A673 (cell line): ENCODE measurements around the gene NAA38. TPM values are rescaled to one million over a fixed set of nuclear protein-coding genes. Genes with fewer than 3 reads are reported as not detected.

Experiments
- BruUV-seq: library from RNA; stranded (reverse); fragments of 400-500 nt; replicated peaks from 2 replicates; lab custom pipeline; 2021; lab: Mats Ljungman, UMichigan
- CTCF ChIA-PET: fragments of 300-600 bp; sonication (Branson Sonifier 250); formaldehyde crosslinking; loops from one replicate; lab custom pipeline; 2022; ENCODE audit warnings: antibody characterized with exemption; lab: Charles Lee
- POLR2A ChIA-PET: fragments of 300-600 bp; sonication (Branson Sonifier 250); formaldehyde crosslinking; loops from one replicate; lab custom pipeline; 2022; ENCODE audit warnings: antibody characterized with exemption; ENCODE audit not compliant: low non-redundant PET; lab: Charles Lee
- DNase-seq: peaks from one replicate; pipeline ENCODE4 v3.0.0-alpha.2; 2015; ENCODE audit warnings: low spot score
- H3K27ac ChIP-seq: fragments of 200-600 bp; sonication (generic); 2 replicates; pipeline ENCODE4 v1.5.1; 2016; ENCODE audit warnings: mixed run types, low read depth, mild to moderate bottlenecking, mixed read lengths, antibody characterized with exemption, low read length; ENCODE audit not compliant: poor library complexity, severe bottlenecking
- H3K27me3 ChIP-seq: fragments of 200-600 bp; sonication (generic); replicated peaks from 2 replicates; pipeline ENCODE4 v1.6.1; 2017; ENCODE audit warnings: mixed run types, low read depth, mild to moderate bottlenecking, mixed read lengths, antibody characterized with exemption, low read length; ENCODE audit not compliant: insufficient read depth, poor library complexity
- H3K36me3 ChIP-seq: fragments of 200-600 bp; sonication (generic); 2 replicates; pipeline ENCODE4 v1.6.1; 2016; ENCODE audit warnings: mixed run types, mild to moderate bottlenecking, mixed read lengths, antibody characterized with exemption, low read length; ENCODE audit not compliant: insufficient read depth, poor library complexity, severe bottlenecking
- H3K4me1 ChIP-seq: fragments of 200-600 bp; sonication (generic); 2 replicates; pipeline ENCODE4 v1.6.1; 2017; ENCODE audit warnings: mixed run types, mild to moderate bottlenecking, mixed read lengths, antibody characterized with exemption, low read length; ENCODE audit not compliant: insufficient read depth, poor library complexity, severe bottlenecking
- H3K4me3 ChIP-seq: fragments of 200-600 bp; sonication (generic); 2 replicates; pipeline ENCODE4 v1.5.1; 2016; ENCODE audit warnings: low read depth, mixed run types, mild to moderate bottlenecking, mixed read lengths, low read length; ENCODE audit not compliant: poor library complexity, severe bottlenecking
- H3K9me3 ChIP-seq: fragments of 200-600 bp; sonication (generic); 2 replicates; pipeline ENCODE4 v1.6.1; 2016; ENCODE audit warnings: mixed run types, low read depth, mild to moderate bottlenecking, mixed read lengths, antibody characterized with exemption, low read length; ENCODE audit not compliant: poor library complexity, severe bottlenecking
- EZH2 ChIP-seq: fragments of 200-600 bp; sonication (generic); IDR thresholded peaks from 2 replicates; pipeline ENCODE4 v1.6.1; 2017; ENCODE audit warnings: borderline replicate concordance, low read depth, mild to moderate bottlenecking, mixed read lengths, antibody characterized with exemption, low read length; ENCODE audit not compliant: poor library complexity, severe bottlenecking
- intact Hi-C: fragments of 100-400 bp; cut with micrococcal nuclease; formaldehyde crosslinking; loops from one replicate; pipeline ENCODE4 v1.10.0; 2022; ENCODE audit not compliant: unreplicated experiment
- total RNA-seq: library from RNA; stranded (reverse); gene quantifications from 2 replicates; pipeline ENCODE4 v1.2.3, GENCODE V29; 2021
- TF ChIP-seq, protein P1 (sequence below): fragments of 300-800, 200-600 bp; sonication (generic); conservative IDR thresholded peaks from 2 replicates; pipeline ENCODE4 v1.5.1; 2017; ENCODE audit warnings: low read depth, mild to moderate bottlenecking, antibody characterized with exemption, low read length, moderate library complexity, mixed read lengths

The NAA38 gene
- total RNA-seq, 1 experiment from 2014 or later = 64.3 TPM

GRCh38 chr17:7881276-7882054, 24.1 kb upstream of the NAA38 start:
- H3K9me3 ChIP-seq = no peaks in the 10 kb centered on the region
- POLR2A ChIA-PET = no interaction called here
- no peak overlapping the region for H3K4me3 ChIP-seq
- TF ChIP-seq, protein P1, sequence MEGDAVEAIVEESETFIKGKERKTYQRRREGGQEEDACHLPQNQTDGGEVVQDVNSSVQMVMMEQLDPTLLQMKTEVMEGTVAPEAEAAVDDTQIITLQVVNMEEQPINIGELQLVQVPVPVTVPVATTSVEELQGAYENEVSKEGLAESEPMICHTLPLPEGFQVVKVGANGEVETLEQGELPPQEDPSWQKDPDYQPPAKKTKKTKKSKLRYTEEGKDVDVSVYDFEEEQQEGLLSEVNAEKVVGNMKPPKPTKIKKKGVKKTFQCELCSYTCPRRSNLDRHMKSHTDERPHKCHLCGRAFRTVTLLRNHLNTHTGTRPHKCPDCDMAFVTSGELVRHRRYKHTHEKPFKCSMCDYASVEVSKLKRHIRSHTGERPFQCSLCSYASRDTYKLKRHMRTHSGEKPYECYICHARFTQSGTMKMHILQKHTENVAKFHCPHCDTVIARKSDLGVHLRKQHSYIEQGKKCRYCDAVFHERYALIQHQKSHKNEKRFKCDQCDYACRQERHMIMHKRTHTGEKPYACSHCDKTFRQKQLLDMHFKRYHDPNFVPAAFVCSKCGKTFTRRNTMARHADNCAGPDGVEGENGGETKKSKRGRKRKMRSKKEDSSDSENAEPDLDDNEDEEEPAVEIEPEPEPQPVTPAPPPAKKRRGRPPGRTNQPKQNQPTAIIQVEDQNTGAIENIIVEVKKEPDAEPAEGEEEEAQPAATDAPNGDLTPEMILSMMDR = no peak
- no peak for TF ChIP-seq EZH2
- peaks cover 25% of the 10 kb centered on the region for H3K4me1 ChIP-seq
- H3K27me3 ChIP-seq = no peaks in the 10 kb centered on the region
- no peak for DNase-seq
- H3K36me3 ChIP-seq = peaks cover 10% of the 10 kb centered on the region
- intact Hi-C loops = no loop called here
- CTCF ChIA-PET = no interaction called here
- BruUV-seq = no TSS peak
- peak overlapping the region; percentile 22 for H3K27ac ChIP-seq

- Histone ChIP-seq H3K9me3 (no peaks in the 10 kb centered on the region), H3K36me3 (peaks cover 13% of the 10 kb centered on the region), H3K27ac (no peak overlapping the region), H3K27me3 (no peaks in the 10 kb centered on the region), H3K4me3 (no peak overlapping the region), H3K4me1 (peaks cover 25% of the 10 kb centered on the region)
- TF ChIP-seq, protein P1 = no peak
- TF ChIP-seq EZH2 = no peak
- intact Hi-C loops = no loop called here
- no TSS peak for BruUV-seq
- CTCF ChIA-PET = no interaction called here
- POLR2A ChIA-PET = no interaction called here
- no peak for DNase-seq
These were observed 22.9 kb upstream of the NAA38 start for GRCh38 chr17:7880076-7880868.

GRCh38 chr17:7878234-7878633, 20.9 kb upstream of the NAA38 start:
- ChIA-PET POLR2A (no interaction called here), CTCF (no interaction called here)
- Histone ChIP-seq H3K4me3 (no peak overlapping the region), H3K4me1 (peaks cover 16% of the 10 kb centered on the region), H3K36me3 (peaks cover 13% of the 10 kb centered on the region), H3K27ac (no peak overlapping the region), H3K27me3 (no peaks in the 10 kb centered on the region), H3K9me3 (no peaks in the 10 kb centered on the region)
- no peak for DNase-seq
- intact Hi-C loops = no loop called here
- BruUV-seq = no TSS peak
- TF ChIP-seq, protein P1 = no peak
- no peak for TF ChIP-seq EZH2
